OCI-LY3 (cell line): ENCODE results near the gene ELL2.

Source experiments
- CTCF ChIP-seq: fragments of 200-600, 300-600 bp; sonication (generic); IDR thresholded peaks from 2 replicates; pipeline ENCODE4 v1.5.1; 2014; ENCODE audit warnings: antibody characterized with exemption, low read length, low read depth
- EZH2phosphoT487 ChIP-seq: fragments of 200-600 bp; shearing (Covaris generic); IDR thresholded peaks from 2 replicates; pipeline ENCODE4 v1.6.1; 2018; ENCODE audit warnings: antibody characterized with exemption, mixed run types, low read depth

- no peak for TF ChIP-seq CTCF
- no peak for TF ChIP-seq EZH2phosphoT487
Measured at GRCh38 chr5:95876782-95877181, 84.9 kb downstream of the ELL2 start.
